ENCODE measurements around the gene SOD3. TPM values are rescaled to one million over a fixed set of nuclear protein-coding genes. Genes with fewer than 3 reads are reported as not detected.

The SOD3 gene
- total RNA-seq, 1 donor from 2014 or later, result 1.6 TPM

DNA sequence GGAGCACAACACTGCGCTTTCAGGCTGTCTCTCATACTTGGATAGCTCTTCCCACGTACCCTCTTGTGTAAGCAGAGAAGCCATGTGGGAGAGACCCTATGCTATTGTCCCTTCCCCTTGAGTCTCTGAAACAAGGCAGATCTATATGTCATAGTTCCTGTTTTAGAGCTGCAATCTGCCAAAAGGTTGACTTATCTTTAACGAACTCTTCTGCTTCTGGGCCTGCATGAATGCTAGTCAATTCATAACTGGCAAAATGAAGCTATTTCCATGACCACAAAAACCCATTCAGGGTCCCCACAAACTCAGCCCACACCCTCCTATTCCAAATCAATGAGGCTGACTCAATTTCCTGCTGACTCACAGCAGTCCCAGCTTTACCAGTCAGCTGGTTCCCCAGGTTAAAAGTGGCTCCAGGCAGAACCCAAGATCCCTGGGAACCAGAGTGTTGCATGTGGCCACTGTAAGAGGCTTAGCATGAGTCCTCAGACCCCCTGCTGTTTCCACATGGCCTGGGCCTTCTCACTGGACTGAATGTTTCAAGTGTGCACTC, 25.3 kb upstream of the SOD3 start:
- TF ChIP-seq, protein P1, sequence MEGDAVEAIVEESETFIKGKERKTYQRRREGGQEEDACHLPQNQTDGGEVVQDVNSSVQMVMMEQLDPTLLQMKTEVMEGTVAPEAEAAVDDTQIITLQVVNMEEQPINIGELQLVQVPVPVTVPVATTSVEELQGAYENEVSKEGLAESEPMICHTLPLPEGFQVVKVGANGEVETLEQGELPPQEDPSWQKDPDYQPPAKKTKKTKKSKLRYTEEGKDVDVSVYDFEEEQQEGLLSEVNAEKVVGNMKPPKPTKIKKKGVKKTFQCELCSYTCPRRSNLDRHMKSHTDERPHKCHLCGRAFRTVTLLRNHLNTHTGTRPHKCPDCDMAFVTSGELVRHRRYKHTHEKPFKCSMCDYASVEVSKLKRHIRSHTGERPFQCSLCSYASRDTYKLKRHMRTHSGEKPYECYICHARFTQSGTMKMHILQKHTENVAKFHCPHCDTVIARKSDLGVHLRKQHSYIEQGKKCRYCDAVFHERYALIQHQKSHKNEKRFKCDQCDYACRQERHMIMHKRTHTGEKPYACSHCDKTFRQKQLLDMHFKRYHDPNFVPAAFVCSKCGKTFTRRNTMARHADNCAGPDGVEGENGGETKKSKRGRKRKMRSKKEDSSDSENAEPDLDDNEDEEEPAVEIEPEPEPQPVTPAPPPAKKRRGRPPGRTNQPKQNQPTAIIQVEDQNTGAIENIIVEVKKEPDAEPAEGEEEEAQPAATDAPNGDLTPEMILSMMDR (IDR thresholded peaks at IDR 0.05; ENCODE audit: unreplicated experiment), result no peak
- Mint-ChIP-seq H3K9me3 (ENCODE audit: unreplicated experiment) (no peaks in the 10 kb centered on the region), H3K27ac (ENCODE audit: unreplicated experiment) (no peak overlapping the region), H3K4me1 (ENCODE audit: unreplicated experiment) (peaks cover 4% of the 10 kb centered on the region), H3K36me3 (ENCODE audit: low read depth, unreplicated experiment) (no peaks in the 10 kb centered on the region), H3K4me3 (ENCODE audit: unreplicated experiment) (no peak overlapping the region), H3K27me3 (ENCODE audit: unreplicated experiment) (peaks cover 1% of the 10 kb centered on the region)
- no peak for DNase-seq (ENCODE audit: low spot score)

DNA sequence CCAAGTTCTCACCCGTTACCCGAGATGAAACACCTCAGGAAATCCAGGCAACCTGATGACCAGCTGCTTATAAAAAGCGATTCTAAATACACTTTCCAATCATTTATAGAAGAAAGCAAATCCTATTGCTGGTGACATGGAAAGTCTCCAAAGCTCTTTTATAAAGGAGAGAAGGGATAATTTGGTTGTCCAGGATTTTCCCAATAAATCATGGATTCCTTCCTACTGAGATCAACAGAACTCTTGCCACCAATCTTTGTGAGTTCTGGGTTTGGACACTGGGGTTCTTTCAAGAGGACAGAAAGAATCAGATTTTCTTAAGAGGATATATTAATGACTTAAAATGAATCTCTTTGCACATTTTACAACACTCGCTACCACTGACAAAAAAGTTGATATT, 24.7 kb upstream of the SOD3 start:
- DNase-seq (ENCODE audit: low spot score), result no peak
- Mint-ChIP-seq H3K36me3 (ENCODE audit: low read depth, unreplicated experiment) (no peaks in the 10 kb centered on the region), H3K4me3 (ENCODE audit: unreplicated experiment) (no peak overlapping the region), H3K27ac (ENCODE audit: unreplicated experiment) (no peak overlapping the region), H3K27me3 (ENCODE audit: unreplicated experiment) (peaks cover 1% of the 10 kb centered on the region), H3K9me3 (ENCODE audit: unreplicated experiment) (no peaks in the 10 kb centered on the region), H3K4me1 (ENCODE audit: unreplicated experiment) (peaks cover 4% of the 10 kb centered on the region)
- TF ChIP-seq, protein P1 (IDR thresholded peaks at IDR 0.05; ENCODE audit: unreplicated experiment), result no peak

DNA sequence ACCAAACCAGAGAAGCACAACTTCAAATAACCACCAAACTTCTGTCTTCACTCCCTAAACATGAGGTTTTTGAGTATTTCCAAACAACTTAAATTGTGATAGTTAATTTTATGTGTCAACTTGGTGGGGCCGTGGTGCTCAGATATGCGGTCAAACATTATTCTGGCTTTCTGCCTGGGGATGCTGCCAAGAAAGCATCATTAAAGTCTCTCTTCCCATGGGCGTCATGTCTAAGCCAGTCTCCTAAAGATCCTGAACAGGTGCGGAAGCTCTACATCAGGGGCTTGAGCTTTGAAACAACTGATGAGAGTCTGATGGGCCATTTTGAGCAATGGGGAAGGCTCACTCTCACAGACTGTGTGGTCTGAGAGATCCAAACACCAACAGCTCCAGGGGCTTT, 24.1 kb upstream of the SOD3 start:
- TF ChIP-seq, protein P1 (IDR thresholded peaks at IDR 0.05; ENCODE audit: unreplicated experiment), result no peak
- no peak for DNase-seq (ENCODE audit: low spot score)
- H3K36me3 Mint-ChIP-seq (ENCODE audit: low read depth, unreplicated experiment), result no peaks in the 10 kb centered on the region
- peaks cover 4% of the 10 kb centered on the region for H3K4me1 Mint-ChIP-seq (ENCODE audit: unreplicated experiment)
- H3K27me3 Mint-ChIP-seq (ENCODE audit: unreplicated experiment), result peaks cover 1% of the 10 kb centered on the region
- no peak overlapping the region for H3K4me3 Mint-ChIP-seq (ENCODE audit: unreplicated experiment)
- no peak overlapping the region for H3K27ac Mint-ChIP-seq (ENCODE audit: unreplicated experiment)
- H3K9me3 Mint-ChIP-seq (ENCODE audit: unreplicated experiment), result no peaks in the 10 kb centered on the region

DNA sequence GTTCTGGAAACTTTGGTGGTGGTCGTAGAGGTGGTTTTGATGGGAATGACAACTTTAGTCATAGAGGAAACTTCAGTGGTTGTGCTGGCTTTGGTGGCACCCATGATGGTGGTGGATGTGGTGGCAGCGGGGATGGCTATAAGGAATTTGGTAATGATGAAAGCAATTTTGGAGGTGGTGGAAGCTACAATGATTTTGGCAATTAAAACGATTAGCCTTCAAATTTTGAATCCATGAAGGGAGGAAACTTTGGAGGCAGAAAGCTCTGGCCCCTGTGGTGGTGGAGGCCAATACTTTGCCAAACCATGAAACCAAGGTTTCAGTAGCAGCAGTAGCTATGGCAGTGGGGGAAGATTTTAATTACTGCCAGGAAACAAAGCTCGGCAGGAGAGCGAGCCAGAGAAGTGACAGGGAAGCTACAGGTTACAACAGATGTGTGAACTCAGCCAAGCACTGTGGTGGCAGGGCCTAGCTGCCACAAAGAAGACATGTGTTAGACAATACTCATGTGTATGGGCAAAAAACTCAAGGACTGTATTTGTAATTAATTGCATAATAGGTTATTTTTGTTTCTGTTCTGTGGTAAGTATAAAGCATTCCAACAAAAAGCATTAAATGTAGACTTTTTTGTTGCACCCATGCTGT, 23.2 kb upstream of the SOD3 start:
- Mint-ChIP-seq H3K27me3 (ENCODE audit: unreplicated experiment) (peaks cover 1% of the 10 kb centered on the region), H3K9me3 (ENCODE audit: unreplicated experiment) (no peaks in the 10 kb centered on the region), H3K4me1 (ENCODE audit: unreplicated experiment) (peaks cover 4% of the 10 kb centered on the region), H3K36me3 (ENCODE audit: low read depth, unreplicated experiment) (no peaks in the 10 kb centered on the region), H3K4me3 (ENCODE audit: unreplicated experiment) (no peak overlapping the region), H3K27ac (ENCODE audit: unreplicated experiment) (no peak overlapping the region)
- TF ChIP-seq, protein P1 (IDR thresholded peaks at IDR 0.05; ENCODE audit: unreplicated experiment), result no peak
- no peak for DNase-seq (ENCODE audit: low spot score)

DNA sequence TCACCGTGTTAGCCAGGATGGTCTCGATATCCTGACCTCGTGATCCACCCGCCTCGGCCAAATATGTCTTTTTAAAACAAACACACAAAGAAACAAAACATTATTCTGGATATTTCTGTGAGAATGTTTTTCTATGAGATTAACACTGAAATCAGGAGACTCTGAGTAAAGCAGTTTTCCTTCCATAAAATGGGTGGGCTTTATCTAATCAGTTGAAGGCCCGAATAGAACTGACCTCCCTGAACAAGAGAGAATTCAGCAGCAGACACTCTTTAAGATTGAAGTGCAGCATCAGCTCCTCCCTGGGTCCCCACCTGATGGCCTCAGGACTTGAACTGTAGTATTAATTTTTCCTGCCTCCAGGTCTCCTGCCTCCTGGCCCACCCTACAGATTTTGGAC, 22.4 kb upstream of the SOD3 start:
- DNase-seq (ENCODE audit: low spot score), result no peak
- Mint-ChIP-seq H3K36me3 (ENCODE audit: low read depth, unreplicated experiment) (no peaks in the 10 kb centered on the region), H3K27me3 (ENCODE audit: unreplicated experiment) (no peaks in the 10 kb centered on the region), H3K4me1 (ENCODE audit: unreplicated experiment) (peaks cover 4% of the 10 kb centered on the region), H3K4me3 (ENCODE audit: unreplicated experiment) (no peak overlapping the region), H3K27ac (ENCODE audit: unreplicated experiment) (no peak overlapping the region), H3K9me3 (ENCODE audit: unreplicated experiment) (no peaks in the 10 kb centered on the region)
- TF ChIP-seq, protein P1 (IDR thresholded peaks at IDR 0.05; ENCODE audit: unreplicated experiment), result no peak

Data from endothelial cell (in vitro differentiated cells).